Esophagus mucosa (tissue), 1 donor: Measurements from ENCODE around the gene TRDN. TPM values are rescaled to one million over a fixed set of nuclear protein-coding genes. Genes with fewer than 3 reads are reported as not detected.
"Not testable (repeated sequence)": the region's sequence is repeated elsewhere in the genome, so short reads cannot be mapped to it uniquely, and the experiment has no call there.

Experiments used
- ATAC-seq: fragments of 200-7000 bp; cut with Tn5 transposase; one replicate; pipeline ENCODE4 v1.9.1; 2020
- total RNA-seq: library from RNA; stranded (reverse); gene quantifications from one replicate; pipeline ENCODE4 v1.2.4, GENCODE V29; 2023
- donor health status: DM: yes; HTN: yes; CAD: no.

The TRDN gene
- total RNA-seq, 1 donor from 2014 or later, result not detected

GRCh38 chr6:123632641-123633040 is 4.1 kb downstream of the TRDN start:
- no peak for ATAC-seq

- ATAC-seq, result no peak
Measured at GRCh38 chr6:123629258-123629941, 7.3 kb downstream of the TRDN start.

- ATAC-seq, result no peak
Measured at GRCh38 chr6:123625696-123626095, 11.1 kb downstream of the TRDN start.

GRCh38 chr6:123622780-123623179 is 14.0 kb downstream of the TRDN start:
- ATAC-seq, result no peak

GRCh38 chr6:123619156-123619555 is 17.6 kb downstream of the TRDN start:
- ATAC-seq, result no peak

GRCh38 chr6:123616942-123617341 is 19.8 kb downstream of the TRDN start:
- no peak for ATAC-seq

GRCh38 chr6:123616016-123616415 is 20.7 kb downstream of the TRDN start:
- ATAC-seq, result no peak

GRCh38 chr6:123610779-123611178 is 26.0 kb downstream of the TRDN start:
- ATAC-seq, result no peak

- ATAC-seq, result no peak
Measured at GRCh38 chr6:123604067-123604466, 32.7 kb downstream of the TRDN start.

- ATAC-seq, result no peak
Measured at GRCh38 chr6:123598011-123598410, 38.7 kb downstream of the TRDN start.

GRCh38 chr6:123594776-123595175 is 42.0 kb downstream of the TRDN start:
- no peak for ATAC-seq

GRCh38 chr6:123592426-123592825 is 44.3 kb downstream of the TRDN start:
- ATAC-seq, result no peak

- ATAC-seq, result no peak
Measured at GRCh38 chr6:123589973-123590372, 46.8 kb downstream of the TRDN start.

- ATAC-seq, result no peak
Measured at GRCh38 chr6:123589317-123589716, 47.4 kb downstream of the TRDN start.

GRCh38 chr6:123588546-123588895 is 48.2 kb downstream of the TRDN start:
- ATAC-seq, result no peak

- no peak for ATAC-seq
Measured at GRCh38 chr6:123587838-123588545, 48.8 kb downstream of the TRDN start.

- ATAC-seq, result not testable (repeated sequence)
Measured at GRCh38 chr6:123587407-123587806, 49.3 kb downstream of the TRDN start.

GRCh38 chr6:123580331-123580730 is 56.4 kb downstream of the TRDN start:
- ATAC-seq, result no peak

GRCh38 chr6:123575188-123575587 is 61.6 kb downstream of the TRDN start:
- no peak for ATAC-seq

GRCh38 chr6:123570813-123571684 is 65.7 kb downstream of the TRDN start:
- no peak for ATAC-seq

- no peak for ATAC-seq
Measured at GRCh38 chr6:123569575-123569974, 67.2 kb downstream of the TRDN start.

GRCh38 chr6:123565529-123565928 is 71.2 kb downstream of the TRDN start:
- ATAC-seq, result no peak

GRCh38 chr6:123564361-123564760 is 72.4 kb downstream of the TRDN start:
- ATAC-seq, result no peak
